Measurements from ENCODE around the gene SLC39A1.
"Not testable (repeated sequence)": the region's sequence is repeated elsewhere in the genome, so short reads cannot be mapped to it uniquely, and the experiment has no call there.

- TF ChIP-seq POLR2A, CTCF (IDR thresholded peaks at IDR 0.05): not testable (repeated sequence)
These were observed 15.8 kb upstream of the SLC39A1 start for GRCh38 chr1:153979091-153979490.

Data from lower leg skin (tissue), 3 donors.